NCI-H524 (cell line): ENCODE measurements around the gene NTM.

Source experiments
- DNase-seq, 2 experiments: peaks; one replicate each; lab custom pipeline; 2025; lab: John Stamatoyannopoulos, UW

NTM gene

DNA sequence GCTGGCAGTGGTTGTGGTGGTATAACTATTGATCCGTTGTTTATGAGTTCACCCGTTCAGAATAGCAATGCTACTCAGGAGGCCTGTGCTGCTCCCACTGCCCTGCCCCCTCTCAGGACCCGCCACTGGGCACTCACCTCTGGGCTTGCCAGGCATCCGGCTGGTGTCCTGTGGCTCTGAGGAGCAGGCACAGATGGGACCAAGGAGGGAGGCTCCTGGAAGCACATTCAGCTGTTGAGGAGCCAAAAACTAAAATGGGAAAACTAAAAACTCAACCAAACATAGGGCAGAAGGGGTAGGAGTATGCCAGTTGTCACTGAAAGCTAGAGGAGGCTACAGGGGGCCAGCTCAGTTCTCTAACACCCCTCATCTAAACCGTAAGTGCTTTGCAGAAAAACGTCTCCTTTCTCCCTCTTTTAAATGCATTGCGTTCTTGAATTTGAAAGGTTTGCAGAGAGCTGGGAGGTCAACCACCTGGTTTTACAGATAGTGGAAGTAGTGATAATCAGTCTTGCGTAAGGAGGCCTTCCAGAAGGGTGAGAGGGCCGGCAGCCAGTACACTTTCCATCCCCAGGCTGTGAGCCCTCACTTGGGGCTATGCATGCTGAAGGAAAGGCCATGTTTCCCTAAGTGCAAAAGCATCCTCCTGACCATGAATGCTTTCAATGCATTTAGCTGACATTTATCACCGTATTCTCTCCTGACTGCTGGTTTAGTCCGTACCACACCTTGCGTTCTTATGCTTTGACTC, 547.4 kb downstream of the NTM start:
- DNase-seq: no peak

DNA sequence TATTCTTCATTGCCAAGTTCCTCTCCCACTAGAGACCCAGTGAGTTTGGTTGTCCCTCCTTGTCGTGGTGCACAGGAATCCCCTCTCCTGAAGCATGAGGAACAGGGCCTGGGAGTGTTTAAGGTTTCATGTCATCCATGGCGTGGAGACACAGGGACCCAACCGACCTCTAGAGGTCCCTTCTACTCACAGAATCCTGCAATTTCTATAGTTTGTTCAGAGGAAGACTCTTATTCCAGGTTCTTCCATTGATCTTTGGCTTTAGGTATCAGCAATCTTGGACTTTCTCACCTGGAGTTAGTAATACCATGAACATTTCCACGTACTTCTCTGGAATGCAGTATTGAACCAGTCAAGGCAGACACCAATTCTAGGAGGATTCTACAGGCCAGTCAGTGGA, 548.2 kb downstream of the NTM start:
- no peak for DNase-seq

DNA sequence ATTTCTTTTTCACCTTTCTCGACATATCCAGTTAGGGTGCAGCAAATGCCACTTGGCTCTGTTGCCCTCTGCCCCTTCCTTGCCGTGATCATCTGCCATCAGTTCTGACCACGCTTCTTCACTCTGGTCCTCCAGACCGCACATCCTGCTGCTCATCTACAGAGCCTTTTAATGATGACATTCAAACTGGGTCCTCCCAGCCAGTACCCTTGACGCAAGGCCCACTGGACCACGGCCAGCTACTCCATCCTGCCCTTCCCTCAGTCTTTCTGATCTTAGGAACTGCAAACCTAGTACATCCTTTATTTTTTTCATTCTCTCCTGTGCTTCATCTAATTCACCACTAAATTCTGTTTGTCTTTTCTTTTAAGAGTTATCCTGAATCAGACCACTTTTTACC, 551.8 kb downstream of the NTM start:
- no peak for DNase-seq

DNA sequence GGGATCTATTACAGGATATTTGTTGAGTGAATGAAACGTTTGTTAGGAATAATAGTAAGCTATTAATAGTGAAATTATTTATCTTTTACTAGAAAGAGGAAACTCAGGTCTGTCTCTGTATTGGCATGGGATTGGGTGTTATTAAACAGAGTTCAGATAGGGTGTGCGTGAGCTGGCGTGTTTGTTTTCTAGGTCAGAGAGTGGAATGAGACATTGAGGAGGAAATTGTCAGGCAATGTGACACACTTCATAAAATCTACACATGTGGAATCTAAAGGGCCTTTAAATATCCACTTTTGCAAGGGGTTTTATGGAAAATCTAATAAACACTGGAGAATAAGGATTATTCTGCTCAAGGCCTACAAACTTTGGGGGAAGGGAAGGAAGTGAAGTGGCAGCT, 552.9 kb downstream of the NTM start:
- DNase-seq: no peak

DNA sequence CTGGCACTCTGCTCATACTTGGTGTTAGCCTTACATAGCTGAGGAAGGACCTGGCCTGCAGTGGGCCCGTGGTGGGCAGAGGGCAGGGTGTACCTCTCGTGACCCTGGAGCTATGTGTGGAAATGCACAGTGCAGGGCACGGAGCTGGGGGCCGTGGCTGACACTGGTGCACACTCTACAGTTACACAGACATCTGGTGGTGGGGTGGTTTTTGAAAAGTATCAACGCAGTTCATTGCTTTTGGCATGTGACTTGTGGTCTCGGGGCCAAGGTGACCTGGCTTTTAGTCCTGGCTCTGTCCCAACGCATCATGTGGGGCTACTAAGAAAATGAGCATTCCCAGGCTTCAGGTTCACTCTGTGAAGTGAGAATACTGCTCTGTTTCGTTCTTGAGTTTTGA, 553.6 kb downstream of the NTM start:
- no peak for DNase-seq

DNA sequence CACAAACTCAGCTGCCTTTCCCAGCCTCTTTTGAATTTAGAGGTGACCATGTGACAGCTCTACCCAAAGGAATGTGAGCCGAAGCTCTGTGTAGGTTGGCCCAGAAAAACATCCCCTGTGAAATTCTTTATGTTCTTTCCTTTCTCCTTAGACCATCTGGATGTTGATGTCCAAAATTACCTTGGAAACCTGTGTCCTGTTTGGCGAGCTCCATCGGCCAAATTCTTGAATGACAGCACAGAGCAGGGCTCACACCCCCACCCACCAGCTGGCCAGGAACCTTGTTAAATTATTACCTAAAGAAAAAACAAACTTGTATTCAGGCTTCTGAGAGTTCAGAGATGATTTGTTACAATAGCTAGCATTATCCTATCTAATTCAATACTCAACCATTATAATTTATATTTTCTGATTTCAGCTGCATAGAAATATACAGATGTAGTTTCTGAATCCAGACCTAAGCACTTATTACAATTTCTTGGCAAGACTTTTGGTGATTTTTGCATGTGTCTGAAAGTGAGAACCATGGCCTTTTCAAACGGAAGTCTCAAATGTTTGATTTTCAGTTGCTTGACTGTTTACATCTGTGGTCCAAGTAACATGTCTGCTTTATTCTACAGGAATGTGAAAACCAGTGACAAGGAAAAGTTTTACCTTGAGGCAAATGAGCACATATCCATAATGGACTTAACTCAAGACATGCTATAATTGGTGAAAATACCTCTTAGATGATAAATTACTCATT, 554.2 kb downstream of the NTM start:
- no peak for DNase-seq

DNA sequence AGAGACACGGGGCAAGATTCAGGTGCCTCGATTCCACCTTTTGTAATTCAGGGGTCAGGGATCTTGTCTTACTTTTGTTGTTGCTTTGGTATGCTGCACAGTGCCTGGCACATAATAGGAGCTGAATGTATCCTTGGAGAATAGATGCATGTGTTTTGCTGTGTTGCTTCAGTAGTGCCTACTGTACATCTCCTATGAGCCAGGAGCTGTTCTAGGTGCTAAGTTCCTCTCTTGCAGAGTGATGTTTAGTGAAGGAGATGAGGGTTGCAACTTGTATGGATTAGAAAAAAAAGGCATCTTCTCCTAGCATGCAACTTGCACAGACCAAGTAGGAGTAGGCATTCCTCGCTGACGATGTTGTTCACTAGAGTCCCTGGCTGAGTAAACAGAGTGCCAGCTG, 555.4 kb downstream of the NTM start:
- DNase-seq: no peak

DNA sequence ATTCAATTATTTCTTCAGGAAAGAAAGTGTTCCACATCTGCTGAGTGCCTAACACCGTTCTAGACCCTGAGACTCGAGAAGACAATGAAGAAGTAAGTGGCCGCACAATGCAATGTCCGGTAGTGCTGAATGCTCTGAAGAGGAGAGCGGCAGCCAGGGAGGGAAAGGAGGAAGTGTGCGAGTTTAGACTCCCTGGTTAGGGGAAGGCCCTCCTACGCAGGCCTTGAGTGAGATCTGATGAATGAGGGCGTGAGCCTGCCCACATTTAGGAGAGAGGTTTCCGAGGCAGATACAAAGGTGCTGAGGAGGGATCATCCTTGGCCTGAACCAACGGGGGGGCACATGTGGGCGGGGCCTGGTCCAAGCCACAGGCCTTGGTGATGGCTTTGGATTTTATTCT, 558.6 kb downstream of the NTM start:
- DNase-seq: no peak

DNA sequence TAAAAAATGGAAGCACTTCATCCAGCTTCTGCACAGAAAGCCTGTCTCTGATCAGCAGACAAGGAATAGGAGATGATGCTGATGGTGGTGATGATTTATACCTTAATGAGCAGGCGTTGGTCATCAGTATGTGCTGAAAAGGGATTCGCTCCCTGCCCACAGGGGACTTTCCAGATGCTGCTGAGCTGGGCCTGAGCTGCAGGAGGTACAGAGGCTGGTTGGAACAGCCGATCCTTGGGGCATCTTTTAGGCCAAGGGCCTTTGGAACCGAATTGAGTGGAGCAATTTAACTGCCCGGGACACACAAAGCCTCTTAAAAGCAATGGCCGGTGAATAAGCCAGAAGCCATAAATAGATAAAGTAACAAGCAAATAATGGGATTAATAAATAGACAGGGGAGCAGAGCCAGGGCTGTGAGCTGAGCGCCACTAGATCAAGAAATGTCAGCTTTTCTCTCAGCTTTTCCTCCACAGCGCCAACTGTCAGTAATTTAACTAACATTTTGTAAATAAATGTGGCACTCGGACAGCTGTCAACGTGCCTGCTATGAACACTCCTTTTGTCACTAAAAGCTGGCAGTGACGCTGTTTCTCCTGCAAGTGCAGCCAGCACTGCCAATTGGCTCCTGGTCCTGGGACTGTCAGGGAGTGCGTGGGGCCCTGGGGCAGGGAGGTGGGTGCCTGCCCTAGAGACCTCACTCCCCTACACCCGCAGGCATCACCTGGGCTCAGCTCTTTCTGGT, 562.3 kb downstream of the NTM start:
- peak in 1 of 2 experiments; percentile 26 for DNase-seq

DNA sequence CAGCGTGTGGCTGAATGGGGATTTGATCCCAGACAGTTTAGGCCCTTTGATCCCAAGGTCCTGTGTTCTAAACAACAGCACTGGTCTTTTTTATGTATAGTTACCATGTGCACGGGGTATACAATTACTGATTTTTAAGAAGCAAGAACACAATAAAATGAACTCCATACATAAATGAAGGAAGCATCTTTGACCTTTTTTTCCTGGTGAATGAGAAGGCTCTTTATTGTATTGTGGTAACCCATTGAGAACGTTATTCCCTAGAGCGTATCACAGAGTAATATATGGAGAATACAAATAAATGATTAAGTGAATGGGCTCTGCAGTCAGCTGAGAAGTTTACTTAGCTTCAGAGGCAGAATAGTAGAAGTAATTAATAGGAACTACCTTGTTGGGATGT, 563.6 kb downstream of the NTM start:
- no peak for DNase-seq

DNA sequence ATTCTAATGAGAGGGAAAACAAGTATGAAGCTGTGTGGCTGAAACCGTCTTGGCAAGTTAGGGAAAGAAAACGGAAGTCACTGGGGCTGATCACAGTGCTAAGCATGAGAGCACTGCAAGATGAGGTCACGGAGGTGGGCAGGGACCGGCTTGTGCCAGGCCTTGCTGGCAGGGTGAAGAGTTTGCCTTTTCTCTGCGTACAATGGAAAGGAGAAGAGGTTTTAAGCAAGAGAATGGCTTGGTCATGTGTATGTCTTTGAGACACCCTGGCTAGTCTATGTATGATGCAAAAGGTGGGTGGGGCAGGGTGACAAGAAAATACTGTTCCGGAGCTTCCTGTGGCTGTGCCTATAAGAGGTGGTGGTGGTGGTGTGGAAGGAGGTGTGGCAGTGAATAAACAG, 567.9 kb downstream of the NTM start:
- DNase-seq: no peak

DNA sequence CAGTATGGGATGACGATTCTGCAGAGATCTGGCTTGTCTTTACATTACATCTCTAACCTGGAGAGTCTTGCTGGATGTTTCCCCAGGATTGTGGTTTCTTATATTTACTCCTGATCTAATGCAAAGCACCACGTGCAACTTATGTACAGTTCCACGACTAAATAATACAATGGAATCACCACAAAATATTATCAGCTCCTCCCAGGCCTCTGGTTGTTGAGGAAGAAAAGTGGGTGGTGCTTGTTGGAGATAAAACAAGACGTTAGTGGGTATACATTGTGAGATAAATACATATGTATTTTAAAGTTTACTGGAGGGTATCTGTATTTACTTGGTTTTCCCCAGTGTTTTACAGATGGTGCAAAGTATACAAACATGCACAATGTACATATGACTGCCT, 569.7 kb downstream of the NTM start:
- DNase-seq: no peak

DNA sequence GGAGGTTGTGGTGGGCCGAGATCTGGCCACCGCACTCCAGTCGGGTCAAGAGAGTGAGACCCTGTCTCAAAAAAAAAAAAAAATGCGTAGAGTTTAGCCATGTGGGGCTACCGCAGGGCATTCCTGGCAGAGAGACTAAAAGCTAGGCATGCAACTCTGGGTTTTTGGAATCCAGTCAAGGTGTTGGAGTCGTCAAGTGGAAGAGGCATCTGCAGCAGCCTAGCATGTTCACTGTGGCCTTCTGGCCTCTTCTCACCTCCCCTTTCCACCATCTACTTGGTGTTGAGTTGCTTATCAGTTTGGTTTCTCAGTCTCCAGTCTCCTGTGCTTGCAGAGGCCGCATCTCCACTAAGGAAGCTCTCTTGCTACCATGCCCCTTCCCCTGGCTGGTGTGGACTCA, 572.5 kb downstream of the NTM start:
- DNase-seq: no peak

DNA sequence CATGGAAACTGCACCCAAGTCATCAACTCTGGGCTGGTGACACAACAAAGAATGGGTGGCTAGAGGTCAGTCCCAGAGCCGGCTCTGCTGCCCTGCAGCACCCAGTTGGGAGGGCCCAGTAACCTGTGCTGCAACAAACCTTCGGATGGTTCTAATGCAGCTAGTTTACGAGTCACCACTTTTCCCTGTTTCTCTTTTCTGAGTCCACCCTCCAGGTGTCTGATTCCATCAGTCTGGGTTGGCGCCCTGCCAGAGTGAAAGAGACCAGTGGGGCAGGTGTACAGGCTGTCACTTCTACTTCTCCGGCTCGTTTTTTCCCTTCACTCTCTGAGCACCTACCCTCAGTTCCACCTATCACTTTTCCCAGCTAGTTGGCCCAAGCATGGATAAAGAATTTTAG, 572.9 kb downstream of the NTM start:
- peak in 1 of 2 experiments; percentile 21 for DNase-seq

DNA sequence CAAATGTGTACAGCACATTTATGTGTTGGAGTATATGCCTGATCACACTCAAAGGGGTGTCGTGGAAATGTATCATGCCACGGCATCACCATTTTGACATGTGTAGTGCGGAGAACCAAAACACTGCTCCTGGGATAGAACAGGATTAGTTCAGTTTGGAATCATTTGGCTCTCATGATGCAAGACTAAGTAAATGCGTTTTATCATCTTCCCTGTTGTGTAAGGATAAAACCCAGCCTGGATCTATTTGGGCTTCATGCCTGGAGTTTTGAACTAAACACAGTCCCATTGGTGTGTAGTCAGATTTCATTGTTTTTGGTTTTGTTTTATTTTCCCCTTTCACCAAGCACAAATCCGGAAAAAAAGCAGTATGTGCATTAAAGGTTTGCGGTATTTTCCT, 574.3 kb downstream of the NTM start:
- DNase-seq: no peak

DNA sequence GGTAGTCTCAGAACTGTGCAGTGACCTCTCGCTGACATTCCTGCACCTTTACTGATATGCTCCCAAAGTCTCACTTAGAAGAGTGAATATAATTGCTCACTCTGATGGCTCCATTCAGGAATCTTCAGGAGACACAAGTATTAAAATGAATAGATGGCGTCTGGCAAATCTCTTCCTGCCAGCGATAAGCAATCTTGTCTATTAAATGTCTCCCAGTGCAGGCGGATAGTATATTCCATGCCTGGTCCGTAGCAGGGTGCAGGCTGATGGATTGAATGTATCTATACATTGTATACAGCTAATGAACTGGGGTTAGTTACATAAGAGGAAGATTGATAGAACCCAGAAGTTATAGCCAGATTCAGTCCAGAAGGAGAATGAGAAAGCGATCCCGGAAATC, 575.3 kb downstream of the NTM start:
- no peak for DNase-seq

DNA sequence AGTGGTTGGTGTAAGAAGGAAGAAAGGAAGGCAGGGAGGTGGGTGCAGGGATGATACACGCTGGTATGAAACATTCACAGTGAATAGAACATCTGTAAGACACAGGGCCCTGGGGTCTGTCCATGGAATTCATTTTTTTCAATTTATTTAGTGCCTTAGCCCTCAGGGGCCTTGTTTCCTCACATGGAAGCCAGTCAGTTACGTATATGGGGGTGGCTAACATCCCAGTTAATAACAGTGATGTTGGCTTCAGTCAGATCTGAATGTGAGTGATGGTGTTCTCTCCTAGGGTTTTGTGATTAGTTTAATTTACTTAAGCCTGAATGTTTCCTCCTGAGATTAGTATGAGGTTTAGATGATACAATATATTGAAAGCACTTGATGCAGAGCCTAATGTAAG, 577.1 kb downstream of the NTM start:
- no peak for DNase-seq

DNA sequence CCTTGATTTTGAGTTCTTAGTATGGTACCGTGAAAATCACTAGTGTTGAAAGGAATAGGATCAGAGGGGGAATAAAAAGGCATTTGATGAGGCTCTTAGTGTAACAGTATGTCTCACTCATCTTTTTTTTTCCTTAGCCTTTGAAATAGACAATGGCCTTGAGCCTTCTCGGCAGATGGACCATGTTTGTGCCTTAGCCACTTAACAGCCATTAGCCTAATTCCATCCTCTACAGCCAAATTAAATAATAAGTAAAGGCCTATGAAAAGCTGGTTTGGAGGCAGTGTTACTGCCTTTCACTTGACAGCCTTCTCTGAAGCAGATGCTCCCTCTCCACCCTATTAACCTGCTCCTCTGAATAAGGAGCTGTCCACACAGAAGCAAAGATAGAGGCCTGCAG, 580.7 kb downstream of the NTM start:
- DNase-seq: peak; percentile 74 to 95

DNA sequence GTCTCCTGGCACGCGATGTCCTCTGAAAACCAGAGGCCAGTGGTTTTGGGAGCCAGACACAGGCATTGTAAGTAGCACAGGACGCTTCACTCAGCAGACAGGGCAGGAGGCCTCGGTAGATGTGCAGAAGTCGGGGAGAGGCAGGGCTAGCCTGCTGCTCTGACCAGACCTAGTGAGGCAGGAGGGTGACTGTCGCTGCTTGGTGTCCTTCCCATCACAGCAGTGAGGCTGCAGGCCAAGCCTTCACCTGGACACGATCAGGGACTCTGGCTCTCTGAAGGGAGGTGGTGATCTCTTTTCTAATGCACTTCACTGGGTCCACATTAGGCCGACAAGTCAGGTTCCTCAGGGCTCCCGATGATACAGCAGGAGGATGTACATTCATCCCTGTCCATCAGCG, 583.7 kb downstream of the NTM start:
- DNase-seq: no peak

DNA sequence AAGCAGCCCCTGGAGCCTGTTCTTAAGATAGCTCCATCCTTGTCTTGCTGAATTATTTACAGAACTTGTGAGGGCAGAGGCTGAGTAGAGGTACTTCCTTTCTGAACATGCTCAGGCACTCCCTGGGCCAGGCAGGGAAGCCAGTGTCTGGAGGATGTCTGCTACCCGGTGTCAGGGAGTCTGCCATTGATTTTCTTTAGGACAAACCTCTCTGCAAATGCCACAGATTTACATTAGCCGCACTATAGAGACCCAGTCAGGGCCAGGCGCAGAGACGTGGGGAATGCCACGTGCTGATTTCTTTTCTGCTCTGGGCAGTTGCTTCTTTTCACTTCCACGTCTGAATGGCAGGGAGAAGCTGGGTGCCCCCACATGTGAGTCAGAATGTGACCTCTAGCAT, 585.5 kb downstream of the NTM start:
- no peak for DNase-seq

DNA sequence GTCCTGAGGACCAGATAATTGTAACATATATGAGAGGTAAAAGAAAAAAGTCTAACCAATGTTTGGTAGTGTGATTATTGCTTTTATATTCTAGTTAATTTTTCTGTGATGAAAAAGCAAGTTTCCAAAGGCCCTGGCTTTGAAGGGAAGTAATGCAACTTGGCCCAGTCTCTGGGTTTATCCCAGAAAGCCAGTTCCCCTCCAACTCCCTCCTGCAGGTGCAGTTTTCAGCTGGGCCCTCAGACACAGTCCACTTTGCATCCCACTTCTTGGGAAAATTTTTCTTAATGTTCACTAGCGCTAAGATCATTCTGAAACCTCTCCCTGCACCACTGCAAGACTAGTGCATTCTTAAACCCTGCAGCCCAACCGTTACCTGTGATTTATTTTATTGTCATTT, 586.8 kb downstream of the NTM start:
- DNase-seq: no peak

DNA sequence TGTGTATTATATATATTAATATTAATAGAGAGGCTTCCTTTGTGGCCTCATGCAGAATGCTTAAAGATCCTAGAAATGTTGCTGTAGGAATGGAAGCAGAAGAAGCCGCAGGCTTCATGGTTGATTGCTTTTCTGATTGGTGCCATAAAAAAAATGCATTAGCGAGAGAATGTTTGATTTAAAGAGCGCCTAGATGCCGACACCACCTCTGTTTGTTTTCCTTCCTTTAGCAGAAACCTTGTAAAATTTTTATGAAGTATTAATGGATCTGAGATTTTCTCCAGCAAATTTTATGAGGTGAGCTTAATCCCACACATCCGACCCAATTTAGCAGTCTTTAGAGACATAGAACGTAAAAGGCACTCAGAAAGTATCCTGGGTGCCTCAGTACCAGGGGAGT, 587.5 kb downstream of the NTM start:
- DNase-seq: no peak

DNA sequence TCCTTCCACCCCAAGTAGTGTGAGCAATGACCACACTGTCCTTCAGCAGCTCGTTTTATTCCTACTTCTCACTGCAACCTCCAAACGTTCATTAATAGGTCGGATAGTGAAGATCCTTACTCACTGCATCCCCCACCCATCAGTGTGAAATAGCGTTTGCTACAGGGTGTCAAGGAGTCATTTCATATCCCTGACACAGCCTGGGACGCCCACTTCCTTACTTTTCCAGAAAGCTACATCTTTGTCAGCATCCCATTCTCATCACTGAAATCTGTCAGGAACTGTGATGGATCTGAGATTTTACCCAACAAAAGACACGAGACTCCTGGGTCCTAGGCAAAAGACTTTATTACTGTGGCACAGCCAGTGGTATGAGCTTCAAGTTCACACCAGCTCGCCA, 592.4 kb downstream of the NTM start:
- no peak for DNase-seq
